HCT116 (cell line): Measurements from ENCODE around the gene OR51E1.

Experiments used
- FOSL1 ChIP-seq: IDR thresholded peaks from 2 replicates; pipeline ENCODE4 v1.6.1; 2012; ENCODE audit warnings: low read depth
- POLR2AphosphoS5 ChIP-seq: IDR thresholded peaks from 2 replicates; pipeline ENCODE4 v1.6.1; 2011; ENCODE audit warnings: mild to moderate bottlenecking, low read depth, low read length, moderate library complexity
- REST ChIP-seq: IDR thresholded peaks from 2 replicates; pipeline ENCODE4 v1.6.1; 2012; ENCODE audit warnings: low read depth

GRCh38 chr11:4684631-4685285 is 41.0 kb downstream of the OR51E1 start:
- TF ChIP-seq REST (no peak), POLR2AphosphoS5 (no peak), FOSL1 (no peak)
